CD14-positive monocyte (primary cell): ENCODE results near the gene PTRHD1. TPM values are rescaled to one million over a fixed set of nuclear protein-coding genes. Genes with fewer than 3 reads are reported as not detected.

ENCODE experiments used
- DNase-seq, 3 donors: peaks; one replicate each; pipeline ENCODE4 v3.0.0-alpha.2; 2011 to 2022
- H2AFZ ChIP-seq: 2 replicates; pipeline ENCODE4 v1.6.0; 2012; ENCODE audit warnings: mild to moderate bottlenecking, low read depth, low read length, inconsistent platforms; ENCODE audit not compliant: insufficient read depth, poor library complexity, severe bottlenecking
- H3K27ac ChIP-seq, 2 donors: 1 replicate in 1 of 2; 2 replicates in 1 of 2; pipeline ENCODE4 v1.5.1; 2012 to 2013; ENCODE audit warnings: low read length in 2 of 2, control low read depth in 1 of 2, inconsistent platforms in 1 of 2, low read depth in 1 of 2, mild to moderate bottlenecking in 1 of 2
- H3K27me3 ChIP-seq, 2 donors: one replicate each; pipeline versions ENCODE4 v1.6.0 to v1.6.1; 2011 to 2013; ENCODE audit warnings: low read length in 2 of 2; ENCODE audit not compliant: control insufficient read depth in 2 of 2, insufficient read depth in 2 of 2
- H3K36me3 ChIP-seq, 2 donors: replicated peaks in 1 of 2; 1 replicate in 1 of 2; 2 replicates in 1 of 2; pipeline versions ENCODE4 v1.5.1 to v1.6.1; 2012 to 2013; ENCODE audit warnings: low read length in 2 of 2, control low read depth in 1 of 2, inconsistent platforms in 1 of 2, mild to moderate bottlenecking in 1 of 2; ENCODE audit not compliant: insufficient read depth in 2 of 2, control insufficient read depth in 1 of 2
- H3K4me1 ChIP-seq, 2 donors: 1 replicate in 1 of 2; 2 replicates in 1 of 2; pipeline versions ENCODE4 v1.5.1 to v1.6.1; 2012 to 2013; ENCODE audit warnings: low read length in 2 of 2, control low read depth in 1 of 2, inconsistent platforms in 1 of 2, mild to moderate bottlenecking in 1 of 2, moderate library complexity in 1 of 2; ENCODE audit not compliant: insufficient read depth in 2 of 2, control insufficient read depth in 1 of 2
- H3K4me2 ChIP-seq: replicated peaks from 2 replicates; pipeline ENCODE3; 2012; ENCODE audit warnings: low read length, moderate library complexity, mild to moderate bottlenecking; ENCODE audit not compliant: poor library complexity, severe bottlenecking; ENCODE audit errors: extremely low read depth
- H3K4me3 ChIP-seq, 3 experiments: fragments of 200-600 bp in 1 of 3; sonication (generic) in 1 of 3; replicated peaks in 1 of 3; 1 replicate in 2 of 3; 2 replicates in 1 of 3; pipeline ENCODE4 v1.5.1; 2011 to 2013; ENCODE audit warnings: low read length in 3 of 3, mild to moderate bottlenecking in 3 of 3, control low read depth in 2 of 3, low read depth in 2 of 3, inconsistent platforms in 1 of 3, moderate library complexity in 1 of 3
- H3K79me2 ChIP-seq: 2 replicates; pipeline ENCODE4 v1.6.0; 2012; ENCODE audit warnings: mild to moderate bottlenecking, control low read depth, inconsistent platforms, low read length, moderate library complexity; ENCODE audit not compliant: insufficient read depth
- H3K9ac ChIP-seq: 2 replicates; pipeline ENCODE4 v1.6.0; 2017; ENCODE audit warnings: low read length, mild to moderate bottlenecking; ENCODE audit not compliant: insufficient read depth, poor library complexity, severe bottlenecking
- H3K9me3 ChIP-seq, 2 donors: replicated peaks in 1 of 2; 1 replicate in 1 of 2; 2 replicates in 1 of 2; pipeline versions ENCODE4 v1.5.1 to v1.6.1; 2012 to 2013; ENCODE audit warnings: low read length in 2 of 2, control low read depth in 1 of 2; ENCODE audit not compliant: control insufficient read depth in 1 of 2, insufficient read depth in 1 of 2
- H4K20me1 ChIP-seq: 2 replicates; pipeline ENCODE4 v1.6.0; 2012; ENCODE audit warnings: mild to moderate bottlenecking, low read length, control low read depth, moderate library complexity; ENCODE audit not compliant: insufficient read depth
- H3K27ac Mint-ChIP-seq, 7 donors: one replicate each; pipeline ENCODE4 v1.8.0; 2020; ENCODE audit warnings: mild to moderate bottlenecking in 7 of 7, mixed read lengths in 7 of 7, moderate library complexity in 6 of 7, inconsistent platforms in 2 of 7
- H3K27me3 Mint-ChIP-seq, 3 donors: one replicate each; pipeline ENCODE4 v1.8.0; 2021 to 2022; ENCODE audit warnings: low read depth in 3 of 3, mild to moderate bottlenecking in 3 of 3, mixed read lengths in 3 of 3, moderate library complexity in 3 of 3, inconsistent platforms in 1 of 3
- H3K36me3 Mint-ChIP-seq, 2 donors: one replicate each; pipeline ENCODE4 v1.8.0; 2020; ENCODE audit warnings: mixed read lengths in 2 of 2, inconsistent platforms in 1 of 2, mild to moderate bottlenecking in 1 of 2
- H3K4me1 Mint-ChIP-seq: one replicate; pipeline ENCODE4 v1.8.0; 2020; ENCODE audit warnings: mild to moderate bottlenecking, mixed read lengths
- H3K4me3 Mint-ChIP-seq, 2 donors: one replicate each; pipeline ENCODE4 v1.8.0; 2020; ENCODE audit warnings: mild to moderate bottlenecking in 2 of 2, mixed read lengths in 2 of 2, moderate library complexity in 1 of 2
- H3K9me3 Mint-ChIP-seq, 7 donors: one replicate each; pipeline ENCODE4 v1.8.0; 2020 to 2022; ENCODE audit warnings: mixed read lengths in 7 of 7, mild to moderate bottlenecking in 6 of 7, moderate library complexity in 6 of 7, inconsistent platforms in 2 of 7
- WGBS: methylation state at CpG from one replicate; pipeline ENCODE4 v1.1.5; 2013; ENCODE audit warnings: missing lambda C conversion rate; ENCODE audit not compliant: insufficient coverage; 5-methylcytosine and 5-hydroxymethylcytosine counted together
- intact Hi-C, 2 donors: fragments of 100-400 bp; cut with micrococcal nuclease; formaldehyde crosslinking; loops; one replicate each; pipeline versions ENCODE4 v1.15.0 to v1.15.1; 2023
- polyA plus RNA-seq, 3 donors: library from polyadenylated mRNA; depleted of rRNA in 1 of 3; unstranded in 2 of 3; stranded (reverse) in 1 of 3; fragments of 300-500 nt in 2 of 3; fragments of >200 nt in 1 of 3; fragmentation: Illumina TruSeq in 2 of 3; gene quantifications; 1 replicate in 2 of 3; 2 replicates in 1 of 3; pipeline ENCODE4 v1.2.3, GENCODE V29; 2012 to 2021
- TF ChIP-seq, protein P1 (sequence below): fragments of 200-600 bp; IDR thresholded peaks from one replicate; pipeline ENCODE4 v1.8.0; 2022; ENCODE audit warnings: antibody characterized with exemption, mild to moderate bottlenecking

Gene PTRHD1
- polyA plus RNA-seq, 3 donors = 20.3 to 86.2 (median 78.6) TPM

DNA sequence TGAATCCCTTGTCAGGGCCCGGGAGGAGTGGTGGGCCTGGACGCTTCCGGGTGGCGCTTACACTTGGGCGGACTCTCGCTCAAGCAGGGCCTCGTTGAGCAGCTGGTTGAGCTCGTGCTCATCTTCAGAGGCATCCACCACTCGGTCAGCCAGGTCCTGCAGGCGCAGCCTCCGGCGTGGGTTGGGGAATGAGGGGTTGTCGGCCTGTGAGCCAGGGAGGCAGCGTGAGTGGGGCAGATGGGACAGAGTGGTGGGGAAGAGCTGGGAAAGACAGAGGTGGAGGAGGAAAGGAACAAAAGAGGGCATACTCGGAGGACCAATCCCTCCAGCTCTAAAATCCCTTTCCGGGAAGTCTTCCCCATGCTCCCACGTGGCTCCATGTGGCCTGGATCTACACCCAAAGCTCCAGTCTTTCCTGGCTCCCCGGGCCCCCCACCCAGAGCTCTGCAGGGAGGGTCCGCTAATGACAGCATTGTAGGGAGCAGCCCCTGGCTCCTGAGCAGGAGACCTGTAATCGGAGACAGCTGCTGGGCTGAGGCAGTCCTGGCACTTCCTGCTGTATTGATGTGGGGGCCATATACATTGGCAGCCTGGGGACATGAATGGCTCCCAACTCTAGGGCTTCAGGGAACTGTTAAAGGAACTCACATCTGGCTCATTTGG is 41.7 kb upstream of the PTRHD1 start:
- H3K27ac Mint-ChIP-seq = peak overlapping the region in 1 of 7 donors; percentile 75
- H4K20me1 ChIP-seq = no peaks in the 10 kb centered on the region
- 96% methylated on average over 19 of the region's 20 CpGs for WGBS
- no peak overlapping the region for H3K4me2 ChIP-seq
- intact Hi-C loops = no loop called here
- H3K4me1 ChIP-seq = no peaks in the 10 kb centered on the region
- no peaks in the 10 kb centered on the region for H3K4me1 Mint-ChIP-seq
- TF ChIP-seq, protein P1, sequence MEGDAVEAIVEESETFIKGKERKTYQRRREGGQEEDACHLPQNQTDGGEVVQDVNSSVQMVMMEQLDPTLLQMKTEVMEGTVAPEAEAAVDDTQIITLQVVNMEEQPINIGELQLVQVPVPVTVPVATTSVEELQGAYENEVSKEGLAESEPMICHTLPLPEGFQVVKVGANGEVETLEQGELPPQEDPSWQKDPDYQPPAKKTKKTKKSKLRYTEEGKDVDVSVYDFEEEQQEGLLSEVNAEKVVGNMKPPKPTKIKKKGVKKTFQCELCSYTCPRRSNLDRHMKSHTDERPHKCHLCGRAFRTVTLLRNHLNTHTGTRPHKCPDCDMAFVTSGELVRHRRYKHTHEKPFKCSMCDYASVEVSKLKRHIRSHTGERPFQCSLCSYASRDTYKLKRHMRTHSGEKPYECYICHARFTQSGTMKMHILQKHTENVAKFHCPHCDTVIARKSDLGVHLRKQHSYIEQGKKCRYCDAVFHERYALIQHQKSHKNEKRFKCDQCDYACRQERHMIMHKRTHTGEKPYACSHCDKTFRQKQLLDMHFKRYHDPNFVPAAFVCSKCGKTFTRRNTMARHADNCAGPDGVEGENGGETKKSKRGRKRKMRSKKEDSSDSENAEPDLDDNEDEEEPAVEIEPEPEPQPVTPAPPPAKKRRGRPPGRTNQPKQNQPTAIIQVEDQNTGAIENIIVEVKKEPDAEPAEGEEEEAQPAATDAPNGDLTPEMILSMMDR = no peak
- H3K79me2 ChIP-seq = no peaks in the 10 kb centered on the region
- no peak overlapping the region for H3K9ac ChIP-seq
- H3K27ac ChIP-seq = no peak overlapping the region
- peaks cover 0 to 1% (median 0%) of the 10 kb centered on the region in 3 donors for H3K27me3 Mint-ChIP-seq
- H3K36me3 Mint-ChIP-seq = peaks cover 30 to 46% of the 10 kb centered on the region in 2 donors
- H3K36me3 ChIP-seq = peaks cover 10 to 16% of the 10 kb centered on the region in 2 donors
- no peak overlapping the region for H3K4me3 ChIP-seq
- DNase-seq = no peak
- no peaks in the 10 kb centered on the region for H3K9me3 ChIP-seq
- H2AFZ ChIP-seq = no peak overlapping the region
- H3K27me3 ChIP-seq = no peaks in the 10 kb centered on the region
- H3K9me3 Mint-ChIP-seq = peaks cover 0 to 2% (median 0%) of the 10 kb centered on the region in 7 donors
- no peak overlapping the region for H3K4me3 Mint-ChIP-seq

DNA sequence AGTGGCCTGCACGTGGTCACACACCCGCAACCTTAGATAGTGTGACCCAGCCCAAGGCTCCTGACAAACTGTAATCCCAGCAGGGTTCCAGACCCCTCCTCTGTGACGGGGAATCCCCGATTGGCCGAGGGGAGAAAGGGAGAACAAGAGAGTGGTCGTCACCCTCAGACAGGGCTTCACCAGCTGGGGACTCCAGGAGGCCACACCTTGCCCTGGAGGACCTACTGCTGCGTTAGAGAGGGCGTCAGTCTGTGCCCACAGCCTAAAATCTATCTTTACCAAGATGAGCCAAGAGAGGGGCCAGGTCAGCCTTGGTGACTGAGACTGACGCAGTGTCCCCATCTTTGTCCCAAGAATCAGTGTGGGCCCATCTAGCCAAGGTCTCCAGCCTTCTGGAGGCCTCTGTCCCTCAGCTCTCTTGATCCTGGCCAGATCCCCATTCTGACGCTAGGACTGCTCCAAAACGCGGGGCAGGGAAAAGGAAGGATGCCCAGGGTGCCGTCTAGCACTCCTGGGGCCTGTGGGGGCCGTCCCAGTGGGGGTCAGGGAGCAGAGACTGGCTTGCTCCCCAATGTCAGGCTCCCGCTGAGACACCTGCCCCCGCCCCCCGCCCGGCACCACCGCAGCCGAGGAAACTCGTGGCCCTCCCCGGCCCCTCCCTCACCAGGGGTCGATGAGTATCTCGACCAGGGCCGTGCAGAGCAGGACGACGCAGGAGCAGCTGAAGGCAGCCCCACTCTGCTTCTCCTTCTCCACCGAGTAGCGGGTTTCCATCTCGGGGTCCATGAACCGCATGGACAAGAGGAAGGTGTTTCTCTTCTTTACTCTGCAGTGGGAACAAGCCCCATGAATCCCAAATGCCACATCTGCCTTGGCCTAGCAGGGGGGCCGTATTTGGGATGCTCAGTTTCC is 40.9 kb upstream of the PTRHD1 start:
- no peaks in the 10 kb centered on the region for H3K79me2 ChIP-seq
- peaks cover 10 to 16% of the 10 kb centered on the region in 2 donors for H3K36me3 ChIP-seq
- Mint-ChIP-seq H3K27ac (peak overlapping the region in 3 of 7 donors; percentile 21 to 56 (median 23)), H3K36me3 (peaks cover 29 to 45% of the 10 kb centered on the region in 2 donors), H3K27me3 (peaks cover 0 to 1% (median 0%) of the 10 kb centered on the region in 3 donors), H3K9me3 (peaks cover 0 to 2% (median 0%) of the 10 kb centered on the region in 7 donors), H3K4me3 (no peak overlapping the region), H3K4me1 (no peaks in the 10 kb centered on the region)
- H3K4me3 ChIP-seq = no peak overlapping the region
- no peak overlapping the region for H3K27ac ChIP-seq
- 98% methylated on average over 26 of the region's 32 CpGs for WGBS
- H3K9ac ChIP-seq = no peak overlapping the region
- TF ChIP-seq, protein P1 = no peak
- intact Hi-C loops = no loop called here
- no peak overlapping the region for H2AFZ ChIP-seq
- H3K4me1 ChIP-seq = no peaks in the 10 kb centered on the region
- no peaks in the 10 kb centered on the region for H3K9me3 ChIP-seq
- no peaks in the 10 kb centered on the region for H3K27me3 ChIP-seq
- no peaks in the 10 kb centered on the region for H4K20me1 ChIP-seq
- no peak overlapping the region for H3K4me2 ChIP-seq
- DNase-seq = no peak
